Testis (tissue), 2 donors: ENCODE measurements around the gene NUDT15.

Source experiments
- CTCF ChIP-seq, 3 experiments: fragments of 450-650 bp in 2 of 3; fragments of 200-600 bp in 1 of 3; sonication (generic) in 1 of 3; IDR thresholded peaks; one replicate each; pipeline ENCODE4 v1.5.1; 2016 to 2019; ENCODE audit warnings: antibody characterized with exemption in 3 of 3, mild to moderate bottlenecking in 2 of 3, moderate library complexity in 1 of 3
- POLR2A ChIP-seq: fragments of 450-650 bp; IDR thresholded peaks from one replicate; pipeline ENCODE4 v1.6.1; 2017; ENCODE audit warnings: antibody characterized with exemption, mild to moderate bottlenecking, moderate library complexity

GRCh38 chr13:48055712-48056111 is 18.2 kb downstream of the NUDT15 start:
- TF ChIP-seq CTCF (IDR thresholded peaks at IDR 0.05) (no peak), POLR2A (no peak)
